Fibroblast of upper back skin (primary cell): Measurements from ENCODE around the gene PSENEN.

Experiments
- DNase-seq: peaks from one replicate; pipeline ENCODE4 v3.0.0-alpha.2; 2013

The PSENEN gene

GRCh38 chr19:35734273-35734672 lies 11.2 kb upstream of the PSENEN start:
- no peak for DNase-seq

- no peak for DNase-seq
These were observed 10.6 kb upstream of the PSENEN start for GRCh38 chr19:35734889-35735288.

- DNase-seq: no peak
These were observed 8.3 kb upstream of the PSENEN start for GRCh38 chr19:35736913-35737886.

GRCh38 chr19:35738021-35738886 lies 7.2 kb upstream of the PSENEN start:
- no peak for DNase-seq

- DNase-seq: no peak
These were observed 6.6 kb upstream of the PSENEN start for GRCh38 chr19:35738887-35739229.

GRCh38 chr19:35739275-35740107 lies 6.0 kb upstream of the PSENEN start:
- DNase-seq: no peak

- no peak for DNase-seq
These were observed 5.4 kb upstream of the PSENEN start for GRCh38 chr19:35740108-35740422.

- DNase-seq: peak; percentile 97
These were observed 4.8 kb upstream of the PSENEN start for GRCh38 chr19:35740423-35741202.

- no peak for DNase-seq
These were observed 4.3 kb upstream of the PSENEN start for GRCh38 chr19:35741203-35741515.

GRCh38 chr19:35742121-35742724 lies 3.2 kb upstream of the PSENEN start, which contains the start of gene IGFLR1:
Gene IGFLR1 (minus strand): TSS chr19:35742452. CDS start chr19:35741180, 1,272 bp downstream.
- DNase-seq: no peak

- DNase-seq: no peak
These were observed 1.6 kb upstream of the PSENEN start for GRCh38 chr19:35743640-35744429.

- peak; percentile 96 for DNase-seq
These were observed 772 bp upstream of the PSENEN start for GRCh38 chr19:35744430-35745327.

- no peak for DNase-seq
These were observed 624 bp downstream of the PSENEN start for GRCh38 chr19:35746087-35746462.

GRCh38 chr19:35746531-35746930 lies 1.1 kb downstream of the PSENEN start:
- no peak for DNase-seq

GRCh38 chr19:35748106-35749020 lies 2.9 kb downstream of the PSENEN start, which contains the start of gene LIN37:
Gene LIN37 (plus strand): TSS chr19:35748576. CDS start chr19:35748725, 149 bp downstream.
- DNase-seq: peak; percentile 99

GRCh38 chr19:35750167-35750566 lies 4.7 kb downstream of the PSENEN start:
- no peak for DNase-seq

- no peak for DNase-seq
These were observed 6.6 kb downstream of the PSENEN start for GRCh38 chr19:35751839-35752745.
